Keratinocyte (primary cell): Measurements from ENCODE around the gene DIAPH3. TPM values are rescaled to one million over a fixed set of nuclear protein-coding genes. Genes with fewer than 3 reads are reported as not detected.

ENCODE experiments used
- DNase-seq: peaks from one replicate; pipeline ENCODE4 v3.0.0-alpha.2; 2011; ENCODE audit warnings: low read depth, missing footprints, low spot score
- FAIRE-seq: peaks from 2 replicates; lab custom pipeline; 2011; peaks lifted over from hg19 to GRCh38; lab: Jason Lieb, UNC
- H2AFZ ChIP-seq: 2 replicates; pipeline ENCODE4 v1.6.0; 2012; ENCODE audit warnings: low read length, control low read depth, inconsistent platforms; ENCODE audit not compliant: control insufficient read depth
- H3K27ac ChIP-seq: 2 replicates; pipeline ENCODE4 v1.5.1; 2011; ENCODE audit warnings: low read length; ENCODE audit not compliant: control insufficient read depth, insufficient read depth
- H3K27me3 ChIP-seq: 3 replicates; pipeline ENCODE4 v1.6.0; 2011; ENCODE audit warnings: low read length; ENCODE audit not compliant: control insufficient read depth, insufficient read depth; ENCODE audit errors: extremely low read depth
- H3K36me3 ChIP-seq, 2 experiments: 2 replicates in 1 of 2; 3 replicates in 1 of 2; pipeline ENCODE4 v1.5.1; 2011; ENCODE audit warnings: low read length in 2 of 2, mild to moderate bottlenecking in 1 of 2; ENCODE audit not compliant: control insufficient read depth in 2 of 2, insufficient read depth in 2 of 2; ENCODE audit errors: extremely low read depth in 1 of 2
- H3K4me1 ChIP-seq: 3 replicates; pipeline ENCODE4 v1.5.1; 2011; ENCODE audit warnings: low read length; ENCODE audit not compliant: control insufficient read depth, insufficient read depth; ENCODE audit errors: extremely low read depth
- H3K4me2 ChIP-seq: 3 replicates; pipeline ENCODE4 v1.6.0; 2011; ENCODE audit warnings: low read depth, low read length; ENCODE audit not compliant: control insufficient read depth, insufficient read depth; ENCODE audit errors: extremely low read depth
- H3K4me3 ChIP-seq, 3 experiments: fragments of 200-600 bp in 1 of 3; sonication (generic) in 1 of 3; 2 replicates in 2 of 3; 3 replicates in 1 of 3; pipeline ENCODE4 v1.5.1; 2011 to 2016; ENCODE audit warnings: low read length in 3 of 3, mild to moderate bottlenecking in 3 of 3, control low read depth in 2 of 3, inconsistent platforms in 1 of 3, low read depth in 1 of 3, mixed read lengths in 1 of 3, mixed run types in 1 of 3, moderate library complexity in 1 of 3; ENCODE audit not compliant: control insufficient read depth in 2 of 3, insufficient read depth in 2 of 3; ENCODE audit errors: extremely low read depth in 1 of 3
- H3K79me2 ChIP-seq: 2 replicates; pipeline ENCODE4 v1.6.0; 2012; ENCODE audit warnings: low read length; ENCODE audit not compliant: control insufficient read depth, insufficient read depth
- H3K9ac ChIP-seq: 3 replicates; pipeline ENCODE4 v1.6.0; 2011; ENCODE audit warnings: low read length; ENCODE audit not compliant: control insufficient read depth, insufficient read depth; ENCODE audit errors: extremely low read depth
- H3K9me1 ChIP-seq: 3 replicates; pipeline ENCODE4 v1.6.0; 2011; ENCODE audit warnings: low read length; ENCODE audit not compliant: control insufficient read depth, insufficient read depth; ENCODE audit errors: extremely low read depth
- H3K9me3 ChIP-seq: 2 replicates; pipeline ENCODE4 v1.5.1; 2012; ENCODE audit warnings: low read depth, low read length; ENCODE audit not compliant: control insufficient read depth
- H4K20me1 ChIP-seq: 3 replicates; pipeline ENCODE4 v1.6.0; 2011; ENCODE audit warnings: low read length; ENCODE audit not compliant: control insufficient read depth, insufficient read depth; ENCODE audit errors: extremely low read depth
- EZH2 ChIP-seq: IDR thresholded peaks from one replicate; pipeline ENCODE4 v1.6.1; 2012; ENCODE audit warnings: inconsistent platforms, mild to moderate bottlenecking, low read length, moderate library complexity
- dilution Hi-C: fragments of 300-500 bp; cut with MboI; formaldehyde crosslinking; loops from one replicate; pipeline ENCODE4 v1.7.0; 2020; ENCODE audit warnings: low sequenced_read_pairs; ENCODE audit not compliant: extremely low pct_ligation_motif_present
- polyA plus RNA-seq, 5 experiments: library from polyadenylated mRNA; depleted of rRNA in 3 of 5; stranded (reverse) in 3 of 5; stranded (forward) in 1 of 5; unstranded in 1 of 5; fragments of >200 nt; gene quantifications; 1 replicate in 1 of 5; 2 replicates in 3 of 5; 3 replicates in 1 of 5; pipeline versions ENCODE4 v1.2.1 to v1.2.3, GENCODE V29; 2011 to 2012; ENCODE audit warnings: missing spikeins in 2 of 5, low read depth in 1 of 5, low replicate concordance in 1 of 5
- TF ChIP-seq, protein P1 (sequence below), 3 experiments: IDR thresholded peaks in 1 of 3; conservative IDR thresholded peaks in 1 of 3; optimal IDR thresholded peaks in 1 of 3; 2 replicates in 2 of 3; 3 replicates in 1 of 3; pipeline versions ENCODE3 to v1.5.1; 2011; ENCODE audit warnings: low read length in 3 of 3, mild to moderate bottlenecking in 3 of 3, moderate library complexity in 2 of 3, control low read depth in 1 of 3, inconsistent platforms in 1 of 3; ENCODE audit not compliant: insufficient read depth in 2 of 3; ENCODE audit errors: extremely low read depth in 1 of 3

The DIAPH3 gene
- polyA plus RNA-seq, 1 donor (not counting 4 experiments of a cell fraction or from before 2014, with no cell fraction given) = 9.0 TPM

DNA sequence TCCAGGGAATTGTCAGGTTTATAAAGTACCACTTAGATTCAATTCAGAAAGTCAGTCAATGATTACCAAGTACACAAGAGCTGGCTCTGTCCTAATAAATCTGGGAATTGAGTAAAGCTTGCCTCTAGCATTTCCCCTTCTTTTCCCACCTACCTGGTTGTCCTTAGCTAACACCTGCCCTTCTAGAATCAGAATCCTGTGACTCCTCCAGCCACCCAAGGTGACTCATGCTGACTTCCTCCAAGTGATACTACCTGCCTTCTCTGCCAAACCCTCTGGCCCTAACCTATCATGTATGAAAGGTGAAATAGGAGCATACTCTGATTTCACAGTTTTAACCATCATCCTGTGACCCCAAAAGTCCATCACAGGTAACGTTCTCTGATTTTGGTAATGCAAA is 151.2 kb downstream of the DIAPH3 start:
- Histone ChIP-seq H3K4me3 (no peak overlapping the region), H3K9me1 (no peaks in the 10 kb centered on the region), H3K36me3 (no peaks in the 10 kb centered on the region), H3K4me2 (no peak overlapping the region), H3K27ac (peak overlapping the region; percentile 6), H3K4me1 (peaks cover 33% of the 10 kb centered on the region), H2AFZ (no peak overlapping the region), H3K9ac (no peak overlapping the region), H4K20me1 (no peaks in the 10 kb centered on the region), H3K79me2 (no peaks in the 10 kb centered on the region), H3K27me3 (no peaks in the 10 kb centered on the region), H3K9me3 (no peaks in the 10 kb centered on the region)
- dilution Hi-C loops = no loop called here
- FAIRE-seq (peak; percentile 79), DNase-seq (no peak)
- TF ChIP-seq, protein P1, sequence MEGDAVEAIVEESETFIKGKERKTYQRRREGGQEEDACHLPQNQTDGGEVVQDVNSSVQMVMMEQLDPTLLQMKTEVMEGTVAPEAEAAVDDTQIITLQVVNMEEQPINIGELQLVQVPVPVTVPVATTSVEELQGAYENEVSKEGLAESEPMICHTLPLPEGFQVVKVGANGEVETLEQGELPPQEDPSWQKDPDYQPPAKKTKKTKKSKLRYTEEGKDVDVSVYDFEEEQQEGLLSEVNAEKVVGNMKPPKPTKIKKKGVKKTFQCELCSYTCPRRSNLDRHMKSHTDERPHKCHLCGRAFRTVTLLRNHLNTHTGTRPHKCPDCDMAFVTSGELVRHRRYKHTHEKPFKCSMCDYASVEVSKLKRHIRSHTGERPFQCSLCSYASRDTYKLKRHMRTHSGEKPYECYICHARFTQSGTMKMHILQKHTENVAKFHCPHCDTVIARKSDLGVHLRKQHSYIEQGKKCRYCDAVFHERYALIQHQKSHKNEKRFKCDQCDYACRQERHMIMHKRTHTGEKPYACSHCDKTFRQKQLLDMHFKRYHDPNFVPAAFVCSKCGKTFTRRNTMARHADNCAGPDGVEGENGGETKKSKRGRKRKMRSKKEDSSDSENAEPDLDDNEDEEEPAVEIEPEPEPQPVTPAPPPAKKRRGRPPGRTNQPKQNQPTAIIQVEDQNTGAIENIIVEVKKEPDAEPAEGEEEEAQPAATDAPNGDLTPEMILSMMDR (optimal IDR thresholded peaks at IDR 0.05 in 1 of 3, IDR thresholded peaks at IDR 0.05 in 1 of 3, conservative IDR thresholded peaks at IDR 0.05 in 1 of 3; ENCODE audit: extremely low read depth in 1 of 3, insufficient read depth in 2 of 3, low read length in 3 of 3) = no peak
- no peak for TF ChIP-seq EZH2

DNA sequence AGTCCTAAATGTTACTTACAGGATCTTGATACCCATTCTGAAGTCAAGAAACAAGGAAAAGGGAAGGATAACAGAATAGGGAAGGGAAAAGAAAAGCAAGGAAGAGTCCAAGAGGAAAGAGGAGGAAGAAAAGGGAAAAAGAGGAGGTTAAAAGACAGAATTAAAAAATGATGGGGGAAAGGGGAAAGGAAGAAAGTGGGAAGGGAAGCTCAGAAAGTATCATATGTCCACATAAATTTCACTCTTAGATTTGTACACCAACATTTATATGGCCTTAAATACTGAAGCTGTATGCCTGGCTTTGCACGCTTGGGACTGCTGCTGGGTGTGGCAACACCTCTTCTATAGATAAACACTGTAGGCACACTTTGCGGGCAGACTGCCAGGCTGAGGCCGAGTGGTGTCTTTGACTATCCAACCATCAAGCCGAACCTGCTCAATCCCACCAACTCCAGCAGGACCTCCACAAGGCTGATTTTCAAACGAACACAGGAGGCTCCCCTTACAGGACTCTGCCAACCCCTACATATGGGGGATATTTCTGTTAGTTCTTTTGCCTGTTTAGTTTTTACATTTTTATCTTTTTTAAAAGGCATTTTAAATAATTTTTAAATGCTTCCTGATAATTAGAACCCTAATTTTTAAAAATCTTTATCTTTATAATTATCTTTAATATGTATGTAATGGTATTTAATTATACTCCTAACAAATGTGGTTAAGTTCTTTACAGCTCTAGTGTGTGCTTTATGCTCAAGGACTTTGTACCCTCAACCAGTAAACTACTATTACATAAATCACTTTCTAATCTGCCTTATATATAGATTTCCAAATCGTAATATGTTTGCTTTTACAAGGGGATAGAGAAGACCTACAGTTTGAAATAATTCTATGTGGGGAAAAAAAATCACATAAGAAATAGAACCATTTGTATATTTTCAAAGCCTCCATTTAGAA is 154.2 kb downstream of the DIAPH3 start:
- Histone ChIP-seq H4K20me1 (no peaks in the 10 kb centered on the region), H3K4me3 (no peak overlapping the region), H3K27me3 (no peaks in the 10 kb centered on the region), H3K4me1 (peaks cover 16% of the 10 kb centered on the region), H3K9ac (no peak overlapping the region), H3K36me3 (no peaks in the 10 kb centered on the region), H3K79me2 (no peaks in the 10 kb centered on the region), H2AFZ (peak overlapping the region; percentile 59), H3K9me1 (no peaks in the 10 kb centered on the region), H3K27ac (no peak overlapping the region), H3K9me3 (no peaks in the 10 kb centered on the region), H3K4me2 (no peak overlapping the region)
- TF ChIP-seq, protein P1 (optimal IDR thresholded peaks at IDR 0.05 in 1 of 3, IDR thresholded peaks at IDR 0.05 in 1 of 3, conservative IDR thresholded peaks at IDR 0.05 in 1 of 3; ENCODE audit: extremely low read depth in 1 of 3, insufficient read depth in 2 of 3, low read length in 3 of 3) = no peak
- TF ChIP-seq EZH2 = no peak
- DNase-seq (no peak), FAIRE-seq (no peak)
- dilution Hi-C loops = no loop called here
